MCF 10A (cell line): Measurements from ENCODE around the gene INHBB. TPM values are rescaled to one million over a fixed set of nuclear protein-coding genes. Genes with fewer than 3 reads are reported as not detected.

Experiments used
- BruUV-seq: library from RNA; stranded (reverse); fragments of 400-500 nt; replicated peaks from 2 replicates; lab custom pipeline; 2021; lab: Mats Ljungman, UMichigan
- CTCF ChIA-PET: fragments of 300-600 bp; sonication (Branson Sonifier 250); formaldehyde crosslinking; extraction: SDS; loops from one replicate; lab custom pipeline; 2021; ENCODE audit warnings: antibody characterized with exemption, inconsistent platforms; lab: Yijun Ruan, JAX
- POLR2A ChIA-PET: fragments of 300-600, 350-650 bp; sonication (Branson Sonifier 250); formaldehyde crosslinking; extraction: SDS; loops from one replicate; lab custom pipeline; 2020; ENCODE audit warnings: antibody characterized with exemption, inconsistent platforms; lab: Yijun Ruan, JAX
- DNase-seq: peaks from one replicate; pipeline ENCODE4 v3.0.0-alpha.2; 2018; ENCODE audit not compliant: unreplicated experiment
- H3K27ac Mint-ChIP-seq: one replicate; pipeline ENCODE4 v1.8.0; 2022; ENCODE audit warnings: mild to moderate bottlenecking, low read depth, mixed read lengths; ENCODE audit not compliant: unreplicated experiment
- H3K27me3 Mint-ChIP-seq: one replicate; pipeline ENCODE4 v1.8.0; 2022; ENCODE audit warnings: mixed read lengths; ENCODE audit not compliant: insufficient read depth, unreplicated experiment
- H3K36me3 Mint-ChIP-seq: one replicate; pipeline ENCODE4 v1.8.0; 2022; ENCODE audit warnings: mild to moderate bottlenecking, moderate library complexity, mixed read lengths; ENCODE audit not compliant: insufficient read depth, unreplicated experiment
- H3K4me1 Mint-ChIP-seq: one replicate; pipeline ENCODE4 v1.8.0; 2022; ENCODE audit warnings: mixed read lengths; ENCODE audit not compliant: insufficient read depth, unreplicated experiment
- H3K4me3 Mint-ChIP-seq: one replicate; pipeline ENCODE4 v1.8.0; 2022; ENCODE audit warnings: mild to moderate bottlenecking, moderate library complexity, mixed read lengths; ENCODE audit not compliant: unreplicated experiment
- H3K9me3 Mint-ChIP-seq: one replicate; pipeline ENCODE4 v1.8.0; 2022; ENCODE audit warnings: mixed read lengths; ENCODE audit not compliant: unreplicated experiment
- CTCF ChIP-seq: fragments of 200-600 bp; IDR thresholded peaks from one replicate; pipeline ENCODE4 v1.8.0; 2022; ENCODE audit warnings: antibody characterized with exemption, mild to moderate bottlenecking; ENCODE audit not compliant: unreplicated experiment
- intact Hi-C: fragments of 100-400 bp; cut with micrococcal nuclease; formaldehyde crosslinking; loops from 2 replicates; pipeline ENCODE4 v1.14.1; 2022
- total RNA-seq: library from RNA; stranded (reverse); gene quantifications from 2 replicates; pipeline ENCODE4 v1.2.3, GENCODE V29; 2022

Gene INHBB
- total RNA-seq, 1 experiment from 2014 or later = 0.16 TPM

- CTCF ChIA-PET = no interaction called here
- TF ChIP-seq CTCF = no peak
- no peak overlapping the region for H3K4me3 Mint-ChIP-seq
- H3K27me3 Mint-ChIP-seq = peaks cover 14% of the 10 kb centered on the region
- intact Hi-C loops = no loop called here
- no TSS peak for BruUV-seq
- POLR2A ChIA-PET = no interaction called here
- H3K27ac Mint-ChIP-seq = no peak overlapping the region
- DNase-seq = no peak
- no peaks in the 10 kb centered on the region for H3K4me1 Mint-ChIP-seq
- H3K9me3 Mint-ChIP-seq = no peaks in the 10 kb centered on the region
- no peaks in the 10 kb centered on the region for H3K36me3 Mint-ChIP-seq
Measured at GRCh38 chr2:120368086-120368485, 22.1 kb downstream of the INHBB start.

GRCh38 chr2:120369250-120369649, 23.3 kb downstream of the INHBB start:
- H3K4me1 Mint-ChIP-seq = no peaks in the 10 kb centered on the region
- no peak overlapping the region for H3K27ac Mint-ChIP-seq
- no peaks in the 10 kb centered on the region for H3K9me3 Mint-ChIP-seq
- no peak for TF ChIP-seq CTCF
- BruUV-seq = no TSS peak
- no peaks in the 10 kb centered on the region for H3K36me3 Mint-ChIP-seq
- DNase-seq = no peak
- intact Hi-C loops = no loop called here
- H3K27me3 Mint-ChIP-seq = peaks cover 8% of the 10 kb centered on the region
- CTCF ChIA-PET = no interaction called here
- H3K4me3 Mint-ChIP-seq = no peak overlapping the region
- POLR2A ChIA-PET = no interaction called here

DNA sequence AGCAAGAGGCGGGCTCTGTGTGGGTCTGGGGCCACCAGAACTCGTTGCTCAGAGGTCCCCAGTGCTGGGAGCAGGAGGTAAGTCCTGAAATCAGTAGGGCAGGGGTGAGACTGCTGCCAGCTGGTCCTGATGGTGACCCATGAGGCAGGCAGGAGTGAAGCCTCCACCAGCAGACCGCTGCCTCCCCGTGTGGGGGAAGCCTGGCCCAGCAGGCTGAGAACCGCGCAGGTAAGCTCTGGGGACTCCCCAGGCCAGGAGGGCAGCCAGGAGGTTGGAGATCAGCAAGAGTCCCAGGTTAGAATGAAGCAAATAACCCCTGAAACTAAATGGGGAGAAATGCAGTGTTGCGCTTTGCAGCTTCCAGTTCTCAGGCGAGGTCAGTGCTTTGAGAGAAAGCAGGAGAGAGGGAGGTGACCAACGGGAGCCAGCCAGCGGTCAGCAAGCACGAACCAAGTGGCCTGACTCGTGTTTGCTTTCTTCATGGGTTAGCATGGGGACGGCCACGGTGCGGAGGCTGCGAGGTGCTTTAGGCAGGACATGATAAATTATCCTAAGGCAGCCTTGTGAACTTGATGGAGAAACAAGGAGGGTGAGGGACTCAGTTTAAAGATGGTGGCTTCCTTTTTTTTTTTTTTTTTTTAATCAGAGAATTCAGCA, 26.2 kb downstream of the INHBB start:
- TF ChIP-seq CTCF = no peak
- BruUV-seq = no TSS peak
- H3K4me3 Mint-ChIP-seq = no peak overlapping the region
- H3K9me3 Mint-ChIP-seq = no peaks in the 10 kb centered on the region
- peaks cover under 1% of the 10 kb centered on the region for H3K27me3 Mint-ChIP-seq
- DNase-seq = no peak
- H3K4me1 Mint-ChIP-seq = no peaks in the 10 kb centered on the region
- H3K36me3 Mint-ChIP-seq = no peaks in the 10 kb centered on the region
- intact Hi-C loops = no loop called here
- no peak overlapping the region for H3K27ac Mint-ChIP-seq
- ChIA-PET CTCF (no interaction called here), POLR2A (no interaction called here)

DNA sequence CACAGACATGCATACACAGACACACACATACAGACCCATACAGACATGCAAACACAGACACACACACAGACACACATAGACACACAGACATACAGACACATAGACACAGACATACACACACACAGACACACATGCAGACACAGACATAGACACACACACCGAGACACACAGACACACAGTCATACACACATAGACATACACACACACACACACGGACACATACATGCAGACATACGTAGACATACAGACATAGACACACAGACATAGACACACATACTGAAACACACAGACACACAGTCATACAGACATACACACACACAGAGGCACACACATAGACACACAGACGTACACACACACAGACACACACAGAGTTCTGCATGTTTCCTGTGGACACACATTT, 26.9 kb downstream of the INHBB start:
- H3K4me1 Mint-ChIP-seq = no peaks in the 10 kb centered on the region
- no peaks in the 10 kb centered on the region for H3K9me3 Mint-ChIP-seq
- ChIA-PET CTCF (no interaction called here), POLR2A (no interaction called here)
- no peak for TF ChIP-seq CTCF
- peaks cover 8% of the 10 kb centered on the region for H3K27me3 Mint-ChIP-seq
- H3K36me3 Mint-ChIP-seq = no peaks in the 10 kb centered on the region
- intact Hi-C loops = no loop called here
- H3K27ac Mint-ChIP-seq = no peak overlapping the region
- BruUV-seq = no TSS peak
- no peak for DNase-seq
- H3K4me3 Mint-ChIP-seq = no peak overlapping the region
